GM19395 (cell line): ENCODE measurements around the gene CDC14A.
"Not testable (repeated sequence)": the region's sequence is repeated elsewhere in the genome, so short reads cannot be mapped to it uniquely, and the experiment has no call there.

ENCODE experiments used
- ATAC-seq: cut with Tn5 transposase; IDR thresholded peaks from one replicate; pipeline ENCODE4 v1.9.1; 2021; ENCODE audit warnings: mild to moderate bottlenecking, moderate library complexity; ENCODE audit not compliant: unreplicated experiment

CDC14A gene, protein sequence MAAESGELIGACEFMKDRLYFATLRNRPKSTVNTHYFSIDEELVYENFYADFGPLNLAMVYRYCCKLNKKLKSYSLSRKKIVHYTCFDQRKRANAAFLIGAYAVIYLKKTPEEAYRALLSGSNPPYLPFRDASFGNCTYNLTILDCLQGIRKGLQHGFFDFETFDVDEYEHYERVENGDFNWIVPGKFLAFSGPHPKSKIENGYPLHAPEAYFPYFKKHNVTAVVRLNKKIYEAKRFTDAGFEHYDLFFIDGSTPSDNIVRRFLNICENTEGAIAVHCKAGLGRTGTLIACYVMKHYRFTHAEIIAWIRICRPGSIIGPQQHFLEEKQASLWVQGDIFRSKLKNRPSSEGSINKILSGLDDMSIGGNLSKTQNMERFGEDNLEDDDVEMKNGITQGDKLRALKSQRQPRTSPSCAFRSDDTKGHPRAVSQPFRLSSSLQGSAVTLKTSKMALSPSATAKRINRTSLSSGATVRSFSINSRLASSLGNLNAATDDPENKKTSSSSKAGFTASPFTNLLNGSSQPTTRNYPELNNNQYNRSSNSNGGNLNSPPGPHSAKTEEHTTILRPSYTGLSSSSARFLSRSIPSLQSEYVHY

DNA sequence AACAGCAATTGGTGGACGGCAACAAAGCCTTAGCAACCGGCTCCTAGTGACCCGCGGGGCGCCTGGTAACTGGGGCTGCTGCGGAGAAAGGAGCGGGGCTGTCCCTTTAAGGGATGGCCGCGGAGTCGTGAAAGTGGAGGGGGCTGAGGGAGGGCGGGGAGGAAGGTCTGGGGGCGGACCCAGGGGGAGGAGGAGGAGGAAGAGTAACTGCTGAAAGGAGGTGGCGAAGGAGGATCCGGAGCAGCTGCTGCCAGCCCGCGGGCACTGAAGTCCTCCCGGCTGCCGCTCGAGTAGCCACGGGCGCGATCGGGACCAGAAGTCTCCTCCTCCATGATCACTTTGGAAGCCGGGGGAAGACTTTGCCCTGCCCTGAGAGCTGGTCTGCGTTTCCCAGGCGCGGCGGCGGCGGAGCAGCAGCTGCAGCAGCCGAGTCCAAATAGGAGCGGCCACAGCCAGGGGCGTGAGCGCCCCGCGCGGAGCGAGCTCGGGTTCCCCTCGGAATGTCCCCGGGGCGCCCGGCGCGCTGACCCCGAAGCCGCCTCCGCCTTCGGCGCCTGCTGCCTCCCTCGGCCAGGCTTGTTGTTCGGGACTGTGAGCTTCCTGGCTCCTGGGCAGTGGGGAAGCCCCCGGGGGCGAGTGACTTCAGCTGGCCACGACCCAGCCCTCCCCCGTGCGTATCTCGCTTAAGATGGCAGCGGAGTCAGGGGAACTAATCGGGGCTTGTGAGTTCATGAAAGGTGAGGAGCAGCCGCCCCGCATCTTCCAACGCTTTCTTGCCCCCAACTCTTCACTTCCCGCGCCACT, at the start of gene CDC14A:
Gene CDC14A (plus strand): TSS at position 240 of the 804 bp plus-strand sequence. CDS start 449 bp downstream, at position 689.
- peak; percentile 60 for ATAC-seq

DNA sequence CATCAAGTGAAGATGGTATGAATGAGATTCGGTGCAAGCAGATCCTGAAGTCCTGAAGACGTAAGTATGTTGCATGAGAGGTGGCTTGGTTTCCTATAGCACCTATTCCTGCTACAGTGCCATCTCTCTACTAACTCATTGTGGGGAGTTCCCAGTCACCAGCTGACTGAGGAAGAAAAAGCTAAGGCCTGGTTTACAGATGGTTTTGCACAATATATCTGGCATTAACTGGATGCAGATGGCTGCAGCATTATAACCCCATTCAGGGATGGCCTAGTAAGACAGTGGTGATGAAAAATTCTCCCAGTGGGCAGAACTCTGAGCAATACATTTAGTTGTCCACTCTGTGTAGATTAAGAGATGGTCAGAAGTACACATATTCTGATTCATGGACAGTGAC, 49.6 kb upstream of the CDC14A start:
- no peak for ATAC-seq

DNA sequence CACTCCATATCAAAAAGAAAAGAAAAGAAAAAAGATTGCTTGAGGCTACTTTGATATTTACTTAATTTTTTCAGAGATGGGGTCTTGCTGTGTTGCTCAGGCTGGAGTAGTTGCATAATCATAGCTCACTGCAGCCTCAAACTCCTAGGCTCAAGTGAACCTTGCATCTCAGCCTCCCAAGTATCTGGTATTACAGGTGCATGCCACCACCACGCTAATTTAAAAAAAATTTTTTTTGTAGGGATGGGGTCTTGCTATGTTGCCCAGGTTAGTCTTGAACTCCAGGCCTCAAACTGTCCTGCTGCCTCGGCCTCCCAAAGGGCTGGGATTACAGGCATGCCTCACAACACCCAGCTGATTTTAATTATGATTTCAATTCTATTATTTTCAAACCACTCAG, 48.1 kb upstream of the CDC14A start:
- ATAC-seq: no peak

DNA sequence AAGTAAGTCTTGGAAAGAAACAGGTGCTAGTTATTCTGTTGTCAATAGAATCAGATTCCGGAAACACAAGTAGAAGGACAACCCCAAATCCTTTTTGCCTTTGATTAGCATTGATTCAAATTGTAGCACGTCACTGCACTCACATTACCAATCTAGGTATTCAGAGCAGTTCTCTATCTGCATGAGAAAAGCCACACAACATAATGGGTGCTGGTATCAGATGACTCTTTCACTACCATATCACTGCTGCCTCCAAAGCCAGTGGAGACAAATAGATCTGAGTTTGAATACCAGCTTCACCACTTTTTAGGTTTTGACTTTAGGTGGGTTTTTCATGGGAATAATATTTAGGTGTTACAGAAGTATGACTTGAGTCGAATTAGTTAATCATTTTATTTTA, 47.4 kb upstream of the CDC14A start:
- no peak for ATAC-seq

DNA sequence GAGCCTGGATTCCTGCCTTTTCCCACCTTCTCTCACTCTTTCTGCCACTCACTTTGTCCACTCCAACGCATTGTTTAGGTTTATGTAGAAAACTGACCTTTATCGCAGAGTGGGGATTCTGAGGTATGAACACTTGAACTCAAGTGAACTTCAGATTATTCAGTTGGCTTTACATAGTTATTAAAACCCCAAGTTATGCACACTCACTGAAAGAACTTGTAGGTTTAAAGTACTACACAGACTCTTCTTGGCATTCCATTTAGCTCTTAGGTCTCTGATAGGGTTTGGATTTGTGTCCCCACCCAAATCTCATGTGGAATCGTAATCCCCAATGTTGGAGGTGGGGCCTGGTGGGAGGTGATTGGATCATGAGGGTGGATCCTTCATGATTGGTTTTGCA, 46.4 kb upstream of the CDC14A start:
- ATAC-seq: no peak

DNA sequence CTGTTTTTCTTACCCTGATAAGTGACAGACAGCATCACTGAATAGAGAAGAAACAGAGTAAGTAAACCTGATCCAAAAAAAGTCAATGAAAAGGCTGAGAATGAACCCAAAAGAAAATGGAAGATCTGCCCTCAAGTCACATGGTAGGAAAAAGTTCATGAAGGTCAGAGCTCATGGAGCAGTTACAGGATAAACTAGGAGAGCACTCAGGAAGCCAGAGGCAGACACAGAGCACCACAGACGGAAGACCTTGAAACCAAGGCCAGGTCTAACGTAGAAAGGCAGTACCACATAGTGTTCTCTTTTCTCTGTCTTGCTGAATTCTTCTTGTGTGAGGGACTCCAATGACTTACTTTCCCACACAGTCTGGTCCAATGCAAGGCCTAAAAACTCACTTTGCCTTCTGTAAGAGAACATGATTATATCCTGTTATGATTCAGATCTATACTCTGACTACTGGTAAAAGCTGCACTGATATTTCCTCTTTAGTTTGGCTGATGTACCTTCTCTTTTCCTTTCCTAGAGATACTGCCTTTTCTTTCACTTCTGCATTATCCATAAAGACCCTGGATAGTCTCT, 45.5 kb upstream of the CDC14A start:
- no peak for ATAC-seq

DNA sequence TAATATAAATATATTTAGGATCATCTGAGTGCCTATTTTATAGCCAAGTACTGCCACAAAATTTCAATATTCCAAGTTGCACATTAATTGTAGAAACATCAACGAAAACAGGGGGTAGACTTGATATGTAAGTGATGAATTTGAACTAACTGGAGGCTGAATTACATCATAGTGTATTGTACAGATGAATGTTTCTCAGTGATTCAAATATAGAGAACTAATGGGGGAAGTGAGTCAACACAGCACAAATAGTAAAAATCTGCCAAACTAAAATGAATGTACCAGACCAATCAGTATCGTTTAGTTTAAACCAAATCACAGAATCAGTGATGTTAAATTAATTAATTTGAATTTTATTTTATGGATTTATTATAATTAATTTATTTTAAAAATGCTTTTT, 43.5 kb upstream of the CDC14A start:
- ATAC-seq: no peak

DNA sequence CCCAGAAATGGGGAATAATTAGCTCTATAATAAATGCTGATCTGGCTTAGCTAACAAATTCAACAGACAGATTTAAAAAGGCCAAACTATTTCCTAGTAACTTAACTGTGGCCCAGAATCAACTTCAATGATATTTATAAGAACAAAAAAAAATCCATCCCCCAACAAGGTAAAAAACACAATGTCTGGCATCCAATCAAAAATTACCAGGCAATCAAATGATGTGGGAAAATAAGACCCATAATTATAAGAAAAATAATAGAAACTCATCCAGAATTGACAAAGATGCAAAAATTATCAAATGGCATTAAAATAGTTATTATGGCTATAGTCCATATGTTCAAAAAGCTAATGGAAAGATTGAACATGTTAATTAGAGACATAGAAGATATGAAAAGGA, 42.4 kb upstream of the CDC14A start:
- ATAC-seq: no peak

DNA sequence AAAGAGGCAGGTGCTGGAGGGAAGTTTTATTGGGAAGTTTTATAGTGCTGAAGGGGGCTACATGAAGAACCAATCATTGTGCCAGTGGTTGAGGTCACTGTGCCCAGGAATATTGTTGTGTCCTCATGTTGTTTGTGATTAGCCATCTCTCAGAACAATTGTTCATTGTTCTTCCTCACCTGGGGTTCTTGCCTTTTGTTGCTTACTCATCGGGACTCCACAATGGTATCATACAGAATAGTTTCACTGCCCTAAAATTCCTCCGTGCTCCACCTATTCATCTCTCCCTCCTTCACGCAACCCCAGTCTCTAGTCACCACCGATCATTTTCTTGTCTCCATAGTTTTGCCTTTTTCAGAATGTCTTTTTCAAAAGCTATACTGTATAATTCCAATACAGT, 38.9 kb upstream of the CDC14A start:
- ATAC-seq: no peak

DNA sequence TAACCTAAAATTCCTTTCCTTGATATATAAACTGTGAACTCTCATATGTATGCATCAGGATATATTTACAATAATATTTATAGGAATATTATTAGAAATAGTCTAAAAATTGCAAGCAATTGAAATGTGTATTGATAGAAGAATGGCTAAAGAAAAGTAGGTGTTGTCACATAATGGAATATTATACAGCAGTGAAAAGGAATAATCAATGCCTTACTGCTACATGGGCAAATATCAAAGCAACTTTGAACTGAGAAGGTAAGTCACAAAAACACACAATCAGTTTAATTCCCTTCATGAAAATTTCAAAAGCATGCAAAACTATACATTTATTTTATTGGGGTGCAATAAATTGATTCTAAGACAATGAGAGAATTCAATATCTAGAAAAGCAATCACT, 35.7 kb upstream of the CDC14A start:
- no peak for ATAC-seq

DNA sequence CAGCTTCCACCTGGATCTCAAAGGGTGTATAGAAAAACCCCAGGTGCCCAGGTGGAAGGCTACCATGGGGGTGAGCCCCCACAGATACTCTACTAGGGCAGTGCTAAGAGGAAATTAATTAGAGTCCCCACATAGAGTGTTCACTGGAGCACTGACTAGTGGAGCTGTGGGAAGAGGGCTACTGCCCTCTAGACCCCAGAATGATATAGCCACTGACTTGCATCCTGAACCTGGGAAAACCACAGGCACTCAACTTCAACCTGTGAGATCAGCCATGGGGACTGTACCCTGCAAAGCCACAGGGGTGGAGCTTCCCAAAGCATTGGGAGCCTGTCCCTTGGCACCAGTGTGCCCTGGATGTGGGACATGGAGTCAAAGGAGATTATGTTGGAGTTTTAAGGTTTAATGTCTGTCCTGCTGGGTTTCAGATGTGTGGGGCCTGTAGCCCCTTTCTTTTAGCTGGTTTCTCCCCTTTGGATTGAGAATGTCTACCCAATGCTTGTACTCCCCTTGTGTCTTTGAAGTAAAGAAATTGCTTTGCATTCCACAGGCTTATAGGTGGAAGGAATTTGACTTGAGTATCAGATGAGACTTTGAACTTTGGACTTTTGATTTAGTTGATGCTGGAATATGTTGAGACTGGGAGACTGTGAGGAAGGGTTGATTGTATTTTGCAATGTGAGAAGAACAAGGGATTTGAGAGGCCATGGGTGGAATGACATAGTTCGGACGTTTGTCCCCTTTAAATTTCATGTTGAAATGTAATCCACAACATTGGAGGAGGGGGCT, 31.8 kb upstream of the CDC14A start:
- ATAC-seq: no peak

DNA sequence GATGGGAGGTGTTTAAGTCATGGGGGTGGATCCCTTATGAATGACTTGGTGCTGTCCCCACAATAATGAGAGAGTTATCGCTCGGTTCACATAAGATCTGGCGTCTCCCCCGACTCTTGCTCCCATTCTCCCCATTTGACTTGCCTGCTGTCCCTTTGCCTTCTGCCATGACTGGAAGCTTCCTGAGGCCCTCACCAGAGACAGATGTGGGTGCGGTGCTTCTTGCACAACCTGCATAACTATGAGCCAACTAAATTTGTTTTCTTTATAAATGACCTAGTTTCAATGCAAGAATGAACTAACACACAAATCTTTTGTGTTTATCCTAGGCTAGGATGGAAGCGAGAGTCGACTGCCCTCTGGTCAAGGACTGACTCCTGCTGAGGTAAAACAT, 31.2 kb upstream of the CDC14A start:
- no peak for ATAC-seq

DNA sequence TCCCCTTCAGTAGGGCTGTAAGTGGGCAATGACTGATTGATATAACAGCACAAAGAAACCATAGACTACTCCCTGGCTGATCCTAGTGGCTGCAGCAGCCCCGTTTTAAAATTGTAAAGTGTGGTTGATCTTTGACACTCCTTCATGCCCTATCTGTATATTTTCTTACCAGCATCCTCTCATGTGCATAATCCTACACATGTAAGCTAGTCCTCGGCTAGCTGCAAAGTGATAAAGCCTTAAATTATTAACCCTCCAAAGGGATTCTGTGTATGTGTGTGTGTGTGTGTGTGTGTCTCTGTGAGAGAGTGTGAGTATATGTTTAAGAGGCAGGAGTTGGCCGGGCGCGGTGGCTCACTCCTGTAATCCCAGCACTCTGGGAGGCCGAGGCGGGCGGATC, 30.8 kb upstream of the CDC14A start:
- ATAC-seq: no peak

DNA sequence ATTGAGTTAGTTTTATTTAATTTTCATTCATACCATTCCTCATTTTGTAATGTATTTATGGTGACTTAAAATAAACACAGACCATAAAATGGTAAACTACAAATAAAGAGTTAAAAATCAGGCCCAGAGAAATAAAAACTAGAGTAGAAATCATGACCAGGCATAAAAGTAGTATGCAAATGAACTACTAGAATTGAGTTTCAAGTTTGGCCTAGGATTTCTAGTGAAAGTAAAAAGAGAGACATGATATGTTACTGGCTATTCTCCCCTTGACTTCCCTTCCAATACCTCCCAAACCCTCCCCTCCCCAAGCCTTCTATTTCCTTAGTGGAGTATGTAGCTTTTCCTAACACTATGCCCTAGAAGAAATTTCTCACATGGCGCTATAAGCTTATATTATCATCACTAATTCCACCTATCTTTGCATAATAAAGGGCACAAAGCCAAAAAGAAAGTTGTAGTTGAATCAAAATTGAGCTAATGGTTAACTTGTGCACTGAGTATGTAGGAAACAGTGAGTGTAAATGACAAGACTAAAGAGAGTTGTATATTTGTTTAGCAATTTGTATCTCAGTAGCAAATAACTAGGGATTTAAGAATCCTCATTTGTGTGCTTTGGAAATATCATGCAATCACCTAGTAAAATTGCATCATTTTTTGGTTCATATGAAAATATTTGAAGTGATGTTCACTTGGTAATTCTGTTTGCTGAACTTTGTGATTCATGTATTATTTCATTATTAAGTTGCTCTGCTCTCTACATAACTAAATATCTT, 29.7 kb upstream of the CDC14A start:
- ATAC-seq: peak; percentile 69

DNA sequence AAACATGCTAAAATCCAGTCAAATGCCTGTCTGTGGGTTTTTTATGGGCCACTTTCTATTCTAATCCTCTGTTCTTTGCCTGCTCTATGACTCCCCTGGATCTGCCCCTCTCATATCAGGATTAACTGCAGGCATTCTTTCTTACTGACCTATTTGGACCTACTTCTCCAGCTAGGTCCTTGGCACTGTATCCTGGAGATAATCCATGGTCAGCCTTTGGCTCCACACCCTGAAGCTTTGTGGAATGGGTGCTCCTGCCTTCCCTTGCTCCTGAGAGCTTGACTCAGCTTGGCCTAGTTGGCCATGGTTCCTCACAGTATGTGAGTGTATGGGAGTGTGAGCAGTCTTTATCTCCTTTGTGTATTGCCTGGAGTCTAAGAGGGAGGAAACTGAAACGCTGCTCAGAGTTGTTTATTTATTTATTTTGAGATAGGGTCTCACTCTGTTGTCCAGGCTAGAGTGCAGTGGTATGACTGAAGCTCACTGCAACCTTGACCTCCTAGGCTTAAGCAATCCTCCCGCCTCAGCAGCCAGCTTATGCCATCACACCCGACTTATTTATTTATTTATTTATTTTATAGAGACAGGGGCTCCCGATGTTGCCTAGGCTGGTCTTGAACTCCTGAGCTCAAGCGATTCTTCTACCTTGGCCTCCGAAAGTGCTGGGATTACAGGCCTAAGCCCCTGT, 28.7 kb upstream of the CDC14A start:
- no peak for ATAC-seq

DNA sequence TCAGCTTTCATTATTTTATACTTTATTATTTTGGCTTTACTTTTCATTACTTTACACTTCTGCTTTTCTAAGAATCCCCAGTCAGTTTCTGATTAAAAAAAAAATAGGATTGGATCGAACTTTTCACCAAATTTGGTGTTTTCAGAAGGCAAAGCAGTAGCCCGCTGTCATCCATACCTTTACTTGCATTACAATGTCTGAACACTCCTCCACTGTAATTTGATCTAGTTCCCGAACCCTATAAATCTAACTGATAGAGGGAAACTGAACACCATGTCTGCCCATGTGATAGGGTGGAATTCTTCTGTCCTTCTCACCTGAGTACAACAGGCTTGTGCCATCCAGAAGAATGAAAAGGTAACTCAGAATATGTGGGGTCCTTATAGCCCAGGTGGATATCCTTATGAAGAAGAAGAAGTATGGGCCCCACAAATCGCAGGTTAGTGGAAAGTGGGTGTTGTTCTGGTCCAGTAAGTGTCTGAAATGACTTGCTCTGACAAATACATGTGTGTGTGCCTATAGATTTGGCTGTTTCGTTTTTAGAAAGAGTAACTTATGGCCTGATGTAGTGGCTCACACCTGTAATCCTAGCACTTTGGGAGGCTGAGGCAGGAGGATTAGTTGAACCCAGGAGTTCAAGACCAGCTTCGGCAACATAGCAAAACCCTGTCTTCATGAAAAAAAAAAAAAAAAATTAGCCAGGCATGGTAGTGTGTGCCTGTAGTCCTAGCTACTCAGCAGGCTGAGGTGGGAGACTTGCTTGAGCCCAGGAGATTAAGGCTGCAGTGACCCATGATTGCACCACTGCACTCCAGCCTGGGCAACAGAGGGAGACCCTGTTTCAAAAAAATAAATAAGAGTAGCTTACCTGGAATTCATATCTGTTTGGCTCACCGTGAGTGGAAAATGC, 26.6 kb upstream of the CDC14A start:
- no peak for ATAC-seq

DNA sequence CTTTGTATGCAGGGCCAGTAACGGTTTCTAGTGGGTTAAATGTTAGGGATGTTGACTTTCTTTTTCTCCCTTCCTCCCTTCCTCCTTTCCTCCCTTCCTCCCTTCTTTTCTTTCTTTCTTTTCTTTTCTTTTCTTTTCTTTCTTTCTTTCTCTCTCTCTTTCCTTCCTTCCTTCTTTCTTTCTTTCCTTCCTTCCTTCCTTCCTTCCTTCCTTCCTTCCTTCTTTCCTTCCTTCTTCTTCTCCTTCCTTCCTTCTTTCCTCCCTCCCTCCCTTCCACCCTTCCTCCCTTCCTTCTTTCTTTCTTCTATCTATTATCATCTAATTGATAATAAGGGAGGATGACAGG, 26.0 kb upstream of the CDC14A start:
- not testable (repeated sequence) for ATAC-seq

DNA sequence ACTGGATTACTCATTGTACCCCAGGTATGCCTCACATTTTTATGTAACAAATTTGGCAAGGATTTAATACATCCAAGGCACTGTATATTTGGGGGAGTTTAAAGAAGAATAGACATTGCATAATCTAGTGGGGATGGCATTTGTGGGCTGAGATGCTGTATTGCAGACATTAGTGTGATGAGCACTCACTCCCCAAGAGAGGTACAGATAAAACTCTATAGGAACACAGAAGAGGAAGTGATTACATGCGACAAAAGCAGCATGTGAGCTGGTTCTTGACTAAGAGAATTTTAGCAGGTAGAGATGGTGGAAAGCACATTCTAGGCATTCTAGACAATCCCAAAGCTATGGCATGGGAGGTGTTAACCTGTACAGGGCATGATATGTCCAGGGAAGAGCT, 24.2 kb upstream of the CDC14A start:
- ATAC-seq: no peak
